Activated naive CD4-positive, alpha-beta T cell treated with anti-CD3 and anti-CD28 coated beads, Interleukin-2, amount 50 U/mL, for 24 hours (primary cell): ENCODE measurements around the gene PGAM5.
"Not testable (repeated sequence)": the region's sequence is repeated elsewhere in the genome, so short reads cannot be mapped to it uniquely, and the experiment has no call there.

Experiments used
- H3K27ac Mint-ChIP-seq: one replicate; pipeline ENCODE4 v1.8.0; 2021; ENCODE audit warnings: mild to moderate bottlenecking, mixed read lengths
- H3K27me3 Mint-ChIP-seq: one replicate; pipeline ENCODE4 v1.8.0; 2021; ENCODE audit warnings: mixed read lengths
- H3K36me3 Mint-ChIP-seq: one replicate; pipeline ENCODE4 v1.8.0; 2021; ENCODE audit warnings: mixed read lengths
- H3K4me1 Mint-ChIP-seq: one replicate; pipeline ENCODE4 v1.8.0; 2021; ENCODE audit warnings: mixed read lengths
- H3K4me3 Mint-ChIP-seq: one replicate; pipeline ENCODE4 v1.8.0; 2021; ENCODE audit warnings: mild to moderate bottlenecking, mixed read lengths
- H3K9me3 Mint-ChIP-seq: one replicate; pipeline ENCODE4 v1.8.0; 2021; ENCODE audit warnings: mixed read lengths

PGAM5 gene

DNA sequence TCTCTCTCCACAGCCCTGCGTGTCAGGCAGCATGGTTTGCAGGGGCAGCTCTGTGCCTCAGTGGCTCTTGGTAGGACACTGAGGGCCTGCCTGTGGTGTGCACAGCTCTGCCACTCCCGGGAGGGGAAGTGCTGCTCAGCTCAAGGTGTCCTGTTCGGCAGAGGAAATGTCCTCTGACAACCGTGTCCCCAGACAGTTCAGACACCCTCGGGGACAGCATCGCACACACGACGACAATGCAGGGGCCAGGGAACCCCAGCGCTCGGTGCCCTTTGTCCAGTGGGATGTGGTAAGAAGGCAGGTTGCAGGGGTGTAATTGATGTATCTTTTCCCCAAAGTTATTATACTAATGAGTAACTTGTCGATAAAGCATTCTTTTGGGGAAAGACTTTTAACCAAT, 36.8 kb downstream of the PGAM5 start:
- Mint-ChIP-seq H3K9me3 (no peaks in the 10 kb centered on the region), H3K36me3 (peaks cover 19% of the 10 kb centered on the region), H3K4me1 (peaks cover 14% of the 10 kb centered on the region), H3K27me3 (no peaks in the 10 kb centered on the region), H3K27ac (no peak overlapping the region), H3K4me3 (no peak overlapping the region)

GRCh38 chr12:132747896-132748295, 37.3 kb downstream of the PGAM5 start:
- no peak overlapping the region for H3K4me3 Mint-ChIP-seq
- H3K36me3 Mint-ChIP-seq: peaks cover 14% of the 10 kb centered on the region
- H3K4me1 Mint-ChIP-seq: peaks cover 9% of the 10 kb centered on the region
- no peak overlapping the region for H3K27ac Mint-ChIP-seq
- H3K9me3 Mint-ChIP-seq: no peaks in the 10 kb centered on the region
- H3K27me3 Mint-ChIP-seq: no peaks in the 10 kb centered on the region

DNA sequence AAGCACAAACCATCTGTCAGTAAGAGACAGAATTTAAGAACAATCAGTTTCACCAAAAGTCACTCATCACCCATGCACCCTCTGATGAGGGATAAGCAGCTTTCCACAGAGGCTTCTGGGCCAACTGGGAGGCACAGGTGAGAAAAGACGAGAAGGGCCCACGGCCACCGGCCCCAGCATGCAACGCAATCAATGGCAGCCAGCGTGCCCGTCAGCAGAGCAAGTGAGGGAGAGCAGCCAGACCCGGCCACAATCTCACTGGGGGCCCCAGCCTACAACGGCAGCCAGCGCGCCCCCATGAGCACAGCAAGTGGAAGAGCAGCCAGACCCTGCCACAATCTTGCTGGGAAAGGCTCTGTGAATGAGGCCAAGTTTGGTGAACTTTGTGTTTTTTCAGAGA, 37.7 kb downstream of the PGAM5 start:
- H3K9me3 Mint-ChIP-seq: no peaks in the 10 kb centered on the region

DNA sequence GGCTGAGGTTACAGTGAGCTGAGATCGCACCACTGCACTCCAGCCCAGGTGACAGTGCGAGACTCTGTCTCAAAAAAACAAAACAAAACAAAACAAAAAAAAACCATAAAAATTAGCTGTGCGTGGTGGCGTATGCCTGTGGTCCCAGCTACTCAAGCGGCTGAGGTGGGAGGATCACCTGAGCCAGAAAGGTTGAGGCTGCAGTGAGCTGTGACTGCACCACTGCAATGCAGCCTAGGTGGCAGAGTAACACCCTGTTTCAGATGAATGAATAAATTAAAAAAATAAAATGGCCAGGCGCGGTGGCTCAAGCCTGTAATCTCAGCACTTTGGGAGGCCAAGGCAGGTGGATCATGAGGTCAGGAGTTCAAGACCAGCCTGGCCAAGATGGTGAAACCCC, 43.0 kb downstream of the PGAM5 start:
- H3K4me1 Mint-ChIP-seq, H3K27ac Mint-ChIP-seq, H3K36me3 Mint-ChIP-seq: not testable (repeated sequence)

More for the DNA sequence above, 37.7 kb downstream of the PGAM5 start:
- H3K4me3 Mint-ChIP-seq: no peak overlapping the region
- H3K4me1 Mint-ChIP-seq: peaks cover 6% of the 10 kb centered on the region
- no peak overlapping the region for H3K27ac Mint-ChIP-seq
- H3K36me3 Mint-ChIP-seq: peaks cover 12% of the 10 kb centered on the region
- H3K27me3 Mint-ChIP-seq: no peaks in the 10 kb centered on the region

DNA sequence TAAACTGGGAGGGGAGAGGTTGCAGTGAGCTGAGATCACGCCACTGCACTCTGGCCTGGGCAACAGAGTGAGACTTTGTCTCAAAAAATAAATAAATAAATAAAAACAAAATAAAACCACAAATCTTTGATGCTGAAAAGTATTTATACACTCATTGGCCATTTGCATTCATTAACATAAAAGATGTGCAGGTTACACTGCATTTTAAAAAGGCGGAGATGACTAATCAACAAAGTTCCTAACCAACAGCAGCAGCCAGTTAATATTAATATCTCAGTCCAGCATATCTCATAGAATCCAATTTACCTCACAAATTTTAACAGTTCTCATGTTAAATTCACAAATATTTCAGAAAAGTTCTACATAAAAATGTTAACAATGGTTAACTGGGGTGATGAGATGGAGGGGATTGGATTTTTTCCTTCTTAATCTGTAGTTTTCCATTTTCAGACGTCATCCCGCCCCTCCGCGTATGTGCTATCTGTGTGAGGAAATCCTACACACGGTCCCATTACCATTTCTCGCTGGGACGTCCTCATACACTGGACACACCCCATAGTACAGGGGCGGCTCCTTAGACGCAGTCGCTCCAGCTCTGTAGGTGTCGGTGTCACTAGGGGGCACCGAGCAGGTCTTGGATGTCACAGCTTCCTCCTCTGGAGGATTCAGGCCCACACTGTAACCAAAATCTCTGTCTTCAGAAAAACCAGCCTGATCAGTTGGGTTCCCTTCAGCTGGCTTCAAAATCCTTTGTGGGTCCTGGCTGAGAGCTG, 43.7 kb downstream of the PGAM5 start:
- Mint-ChIP-seq H3K4me1 (peaks cover 4% of the 10 kb centered on the region), H3K27me3 (no peaks in the 10 kb centered on the region), H3K9me3 (no peaks in the 10 kb centered on the region), H3K4me3 (no peak overlapping the region), H3K27ac (no peak overlapping the region), H3K36me3 (peaks cover 7% of the 10 kb centered on the region)

More for the DNA sequence above, 43.0 kb downstream of the PGAM5 start:
- H3K27me3 Mint-ChIP-seq, H3K9me3 Mint-ChIP-seq, H3K4me3 Mint-ChIP-seq: not testable (repeated sequence)

DNA sequence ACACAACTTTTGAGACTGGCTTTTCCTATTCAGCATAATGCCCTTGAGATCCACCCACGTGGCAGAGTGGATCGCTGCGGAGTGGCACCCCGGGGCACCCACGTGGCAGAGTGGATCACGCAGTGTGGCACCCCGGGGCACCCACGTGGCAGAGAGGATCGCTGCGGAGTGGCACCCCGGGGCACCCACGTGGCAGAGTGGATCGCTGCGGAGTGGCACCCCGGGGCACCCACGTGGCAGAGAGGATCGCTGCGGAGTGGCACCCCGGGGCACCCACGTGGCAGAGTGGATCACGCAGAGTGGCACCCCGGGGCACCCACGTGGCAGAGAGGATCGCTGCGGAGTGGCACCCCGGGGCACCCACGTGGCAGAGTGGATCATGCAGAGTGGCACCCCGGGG, 48.2 kb downstream of the PGAM5 start:
- Mint-ChIP-seq H3K4me1 (peaks cover 26% of the 10 kb centered on the region), H3K36me3 (peaks cover 15% of the 10 kb centered on the region)
- H3K27ac Mint-ChIP-seq, H3K9me3 Mint-ChIP-seq, H3K4me3 Mint-ChIP-seq, H3K27me3 Mint-ChIP-seq: not testable (repeated sequence)

- no peaks in the 10 kb centered on the region for H3K27me3 Mint-ChIP-seq
- H3K27ac Mint-ChIP-seq: no peak overlapping the region
- peak overlapping the region; percentile 98 for H3K4me3 Mint-ChIP-seq
- H3K36me3 Mint-ChIP-seq: peaks cover 12% of the 10 kb centered on the region
- H3K9me3 Mint-ChIP-seq: no peaks in the 10 kb centered on the region
- H3K4me1 Mint-ChIP-seq: peaks cover 26% of the 10 kb centered on the region
These were observed 48.7 kb downstream of the PGAM5 start for GRCh38 chr12:132759359-132759758.

DNA sequence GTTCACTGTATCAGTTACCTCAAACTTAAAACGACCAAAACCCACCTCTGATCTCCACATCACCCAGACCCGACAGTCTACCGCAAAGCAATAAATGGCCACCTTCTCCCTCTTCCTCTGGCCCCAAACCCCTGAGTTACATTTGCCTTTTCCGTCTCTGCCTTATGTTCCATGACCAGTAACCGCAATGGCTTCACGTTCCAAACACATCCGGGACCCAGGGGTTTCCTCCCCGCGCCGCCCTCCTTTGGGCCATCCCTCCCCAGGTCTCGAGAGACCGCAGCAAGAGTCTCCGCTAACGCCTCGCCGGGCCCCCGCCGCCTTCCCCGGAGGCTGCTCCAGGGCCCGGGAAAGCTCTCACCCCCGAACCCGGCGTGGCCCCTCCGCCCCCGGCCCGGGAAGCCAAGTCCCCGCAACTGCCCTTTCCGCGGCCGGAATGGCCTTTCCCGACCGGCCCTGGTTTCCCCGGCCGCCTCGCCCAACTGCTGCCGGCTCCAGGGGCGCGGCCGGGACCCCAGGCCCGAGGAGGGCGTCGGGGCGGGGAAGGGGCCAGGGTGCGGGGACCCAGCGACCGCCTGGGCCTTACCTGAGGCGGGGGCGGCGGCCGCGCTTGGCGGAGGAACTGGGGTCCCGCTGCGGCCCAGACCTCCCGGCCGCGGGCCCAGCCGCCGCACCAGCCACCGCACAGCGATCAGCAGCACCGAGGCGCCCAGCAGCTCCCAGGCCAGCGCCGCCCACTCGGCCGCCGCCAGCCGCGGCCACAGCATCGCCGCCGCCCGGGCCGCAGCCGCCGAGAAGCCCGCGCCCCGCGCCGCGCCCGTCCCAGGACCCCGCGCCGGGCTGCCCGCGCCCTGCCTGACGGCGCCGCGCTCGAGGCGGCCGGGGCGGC, 50.6 kb downstream of the PGAM5 start, which contains the start of gene ANKLE2:
Gene ANKLE2, minus strand, starts transcription at position 801 of the 889 bp plus-strand sequence. Its CDS starts 34 bp downstream, at position 767.
- peaks cover 10% of the 10 kb centered on the region for H3K36me3 Mint-ChIP-seq
- no peaks in the 10 kb centered on the region for H3K9me3 Mint-ChIP-seq
- no peaks in the 10 kb centered on the region for H3K27me3 Mint-ChIP-seq
- peak within 1 kb of the TSS; percentile 98 for H3K4me3 Mint-ChIP-seq
- peak within 1 kb of the TSS; percentile 99 for H3K27ac Mint-ChIP-seq
- peaks cover 26% of the 10 kb centered on the region for H3K4me1 Mint-ChIP-seq

DNA sequence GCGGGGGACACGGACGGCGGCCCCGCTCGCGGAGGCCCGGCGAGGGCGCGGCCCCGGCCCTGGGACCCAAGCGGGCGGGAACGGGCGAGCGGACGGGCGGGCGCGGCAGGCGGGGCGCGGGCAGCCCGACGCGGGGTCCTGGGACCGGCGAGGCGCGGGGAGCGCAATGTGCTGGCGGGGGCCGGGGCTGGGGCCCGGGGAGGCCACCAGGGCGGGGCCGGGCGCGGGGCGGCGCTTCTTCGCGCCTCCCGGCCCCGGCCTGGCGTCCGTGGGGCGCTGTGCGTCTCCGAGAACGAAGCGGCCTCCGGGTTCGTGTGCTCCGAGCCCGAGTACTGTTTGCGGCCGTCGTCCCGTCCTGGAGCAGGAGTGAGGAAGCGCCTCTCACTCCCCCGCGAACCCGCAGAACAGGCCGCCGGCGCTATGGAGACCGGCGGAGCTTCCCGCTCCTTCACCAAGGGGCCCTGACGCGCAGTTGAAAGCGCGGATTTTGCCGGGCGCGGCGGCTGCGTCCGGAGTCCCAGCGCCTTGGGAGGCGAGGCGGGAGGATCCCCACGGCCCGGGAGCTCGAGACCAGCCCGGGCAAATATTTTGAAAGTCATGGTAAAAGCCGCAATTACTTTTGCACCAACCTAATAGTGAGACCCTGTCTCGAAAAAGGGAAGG, 51.4 kb downstream of the PGAM5 start:
- H3K9me3 Mint-ChIP-seq: no peaks in the 10 kb centered on the region
- peak overlapping the region; percentile 78 for H3K4me3 Mint-ChIP-seq
- H3K4me1 Mint-ChIP-seq: peaks cover 24% of the 10 kb centered on the region
- H3K27ac Mint-ChIP-seq: peak overlapping the region; percentile 72
- H3K36me3 Mint-ChIP-seq: peaks cover 9% of the 10 kb centered on the region
- no peaks in the 10 kb centered on the region for H3K27me3 Mint-ChIP-seq

DNA sequence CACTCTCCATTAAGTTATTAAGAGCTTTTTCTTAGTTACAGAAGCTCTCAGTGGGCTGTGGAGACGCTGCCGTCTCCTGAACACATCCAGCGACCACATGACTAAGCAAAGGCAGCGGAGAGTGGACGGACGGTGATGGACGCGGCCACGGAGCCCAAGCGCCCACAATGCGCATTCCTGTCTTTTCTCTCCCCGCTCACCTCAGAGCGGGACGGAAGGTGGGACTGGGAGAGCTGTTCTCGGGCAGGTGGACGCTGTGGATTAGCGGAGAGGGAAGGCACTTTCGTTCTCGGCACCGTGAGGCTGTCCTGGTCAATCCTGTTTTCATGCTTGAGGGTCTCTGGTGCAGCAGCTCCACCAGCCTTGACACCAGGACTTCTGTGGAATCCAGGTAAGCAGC, 53.6 kb downstream of the PGAM5 start:
- Mint-ChIP-seq H3K36me3 (peaks cover 8% of the 10 kb centered on the region), H3K4me3 (no peak overlapping the region), H3K4me1 (peaks cover 38% of the 10 kb centered on the region), H3K9me3 (no peaks in the 10 kb centered on the region), H3K27me3 (no peaks in the 10 kb centered on the region), H3K27ac (no peak overlapping the region)

GRCh38 chr12:132765361-132765760, 54.7 kb downstream of the PGAM5 start:
- no peaks in the 10 kb centered on the region for H3K27me3 Mint-ChIP-seq
- H3K36me3 Mint-ChIP-seq: peaks cover 4% of the 10 kb centered on the region
- H3K27ac Mint-ChIP-seq: no peak overlapping the region
- no peak overlapping the region for H3K4me3 Mint-ChIP-seq
- H3K4me1 Mint-ChIP-seq: peaks cover 42% of the 10 kb centered on the region
- H3K9me3 Mint-ChIP-seq: no peaks in the 10 kb centered on the region

GRCh38 chr12:132766380-132767085, 55.9 kb downstream of the PGAM5 start:
- H3K4me3 Mint-ChIP-seq: no peak overlapping the region
- H3K4me1 Mint-ChIP-seq: peaks cover 41% of the 10 kb centered on the region
- no peaks in the 10 kb centered on the region for H3K9me3 Mint-ChIP-seq
- H3K36me3 Mint-ChIP-seq: no peaks in the 10 kb centered on the region
- H3K27me3 Mint-ChIP-seq: no peaks in the 10 kb centered on the region
- no peak overlapping the region for H3K27ac Mint-ChIP-seq

DNA sequence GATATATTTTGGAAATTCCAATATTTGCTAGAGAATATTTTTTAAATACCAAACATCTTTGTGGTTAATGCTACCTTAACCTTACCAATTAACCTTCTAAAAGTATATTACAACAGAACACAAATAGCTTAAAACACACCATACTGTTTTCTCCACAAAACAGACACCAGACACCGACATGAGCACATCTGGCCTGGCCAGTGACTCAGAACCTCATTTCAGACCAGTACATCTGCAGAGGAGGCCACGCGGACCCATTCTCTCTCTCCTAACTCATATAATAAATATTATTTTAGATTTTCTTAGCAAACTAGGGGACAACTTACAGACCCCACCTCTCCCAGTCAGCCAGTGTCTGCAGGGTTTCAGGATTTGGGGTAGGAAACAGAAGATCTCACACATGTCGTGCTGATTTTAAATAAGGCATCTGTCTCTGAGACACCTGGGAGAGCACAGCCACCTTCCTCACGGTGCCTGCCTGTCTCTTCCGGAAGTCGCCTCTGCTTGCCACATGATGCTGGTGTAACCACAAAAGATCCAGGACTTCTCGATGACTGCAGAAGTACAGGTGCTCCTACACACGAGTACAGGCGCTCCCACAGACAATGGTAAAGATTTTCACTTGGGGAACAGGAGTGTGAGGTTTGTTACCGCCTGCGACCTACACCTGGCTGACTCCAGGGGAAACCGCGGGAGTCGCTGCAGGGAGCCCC, 60.6 kb downstream of the PGAM5 start:
- Mint-ChIP-seq H3K4me1 (peaks cover 67% of the 10 kb centered on the region), H3K36me3 (peaks cover 12% of the 10 kb centered on the region), H3K9me3 (no peaks in the 10 kb centered on the region), H3K27me3 (no peaks in the 10 kb centered on the region), H3K27ac (peak overlapping the region; percentile 85), H3K4me3 (peak overlapping the region; percentile 61)
